UCSD-AML1 (cell line): ENCODE results near the gene ZNF423.

Source experiments
- DNase-seq: peaks from one replicate; lab custom pipeline; 2025; ENCODE audit not compliant: unreplicated experiment; lab: John Stamatoyannopoulos, UW

ZNF423 gene

GRCh38 chr16:49827805-49828438 is 28.0 kb downstream of the ZNF423 start:
- no peak for DNase-seq

GRCh38 chr16:49826515-49826914 is 29.4 kb downstream of the ZNF423 start:
- DNase-seq, result no peak

- DNase-seq, result no peak
Measured at GRCh38 chr16:49825041-49825440, 30.9 kb downstream of the ZNF423 start.

DNA sequence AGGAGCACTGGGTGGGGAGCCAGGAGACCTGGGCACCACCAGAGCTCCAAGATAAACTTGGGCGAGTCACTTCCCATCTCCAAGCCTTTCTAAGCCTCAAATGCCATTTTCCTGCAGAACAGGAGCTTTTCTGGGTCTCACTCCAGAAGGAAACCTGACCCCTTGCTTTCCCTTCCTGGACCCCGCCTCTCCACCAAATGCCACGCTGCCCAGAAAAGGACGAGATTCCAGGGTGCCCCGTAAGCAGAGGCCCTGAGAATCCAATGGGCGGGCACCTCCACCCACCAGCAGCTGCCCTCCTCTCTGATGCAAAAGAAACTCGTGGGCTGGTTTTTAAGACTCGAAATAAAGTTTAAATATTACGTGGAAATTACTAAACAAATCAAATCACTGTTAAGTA is 31.3 kb downstream of the ZNF423 start:
- DNase-seq, result no peak

GRCh38 chr16:49822649-49823370 is 33.1 kb downstream of the ZNF423 start:
- DNase-seq, result no peak

- no peak for DNase-seq
Measured at GRCh38 chr16:49821614-49822282, 34.2 kb downstream of the ZNF423 start.

GRCh38 chr16:49821156-49821555 is 34.8 kb downstream of the ZNF423 start:
- DNase-seq, result no peak

- DNase-seq, result no peak
Measured at GRCh38 chr16:49817754-49818507, 38.0 kb downstream of the ZNF423 start.

DNA sequence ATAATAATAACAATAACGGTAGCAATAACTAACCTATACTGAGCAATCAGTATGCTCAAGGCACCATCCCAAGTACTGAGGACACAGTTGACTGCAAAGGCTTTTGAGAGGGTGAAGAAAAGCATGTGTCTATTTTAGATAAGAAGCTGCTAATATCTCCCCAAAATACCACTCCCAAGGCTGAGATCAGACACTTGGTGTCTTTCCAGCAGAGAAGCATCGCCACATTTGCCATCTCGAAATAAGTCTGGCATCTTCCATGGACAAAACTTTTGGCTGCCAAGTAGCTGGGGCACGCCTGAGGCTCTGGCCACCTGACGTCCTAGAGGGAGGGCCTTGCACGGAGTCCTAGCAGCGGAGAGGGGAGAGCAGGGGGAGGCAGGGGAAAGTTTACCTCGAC is 39.0 kb downstream of the ZNF423 start:
- no peak for DNase-seq

DNA sequence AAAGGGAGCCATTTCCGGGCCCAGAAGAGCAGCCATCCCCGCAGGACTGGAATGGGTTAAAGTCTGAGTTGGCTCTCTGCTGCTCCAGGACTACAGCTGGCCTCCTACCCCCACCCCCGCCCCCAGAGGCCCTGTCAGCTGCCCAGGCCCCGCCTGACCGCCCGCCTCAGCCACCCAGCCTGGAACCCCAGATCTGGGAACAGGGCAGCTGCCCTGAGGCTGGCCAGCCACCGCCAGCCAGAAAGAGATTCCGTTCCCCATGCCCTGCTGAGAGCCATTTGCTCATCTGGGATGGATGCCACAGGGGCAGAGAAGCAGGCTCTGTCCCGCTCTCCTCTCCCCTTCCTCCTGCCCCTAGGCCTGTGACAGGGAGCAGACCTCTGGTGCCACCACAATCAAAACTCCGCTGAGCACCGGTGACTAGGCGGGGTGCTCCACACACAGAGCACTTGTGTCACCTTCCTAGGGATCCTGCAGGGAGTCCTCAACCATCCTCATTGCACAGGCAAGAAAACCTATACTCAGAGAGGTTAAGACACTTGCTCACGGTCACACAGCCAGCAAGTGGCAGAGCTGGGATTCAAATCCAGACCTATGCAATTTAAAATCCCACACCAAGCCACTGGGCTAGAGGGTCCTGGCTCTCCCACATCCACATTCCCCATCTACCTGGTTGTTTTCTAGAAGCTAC is 44.1 kb downstream of the ZNF423 start:
- DNase-seq, result no peak

- DNase-seq, result no peak
Measured at GRCh38 chr16:49810831-49811230, 45.1 kb downstream of the ZNF423 start.

- no peak for DNase-seq
Measured at GRCh38 chr16:49809561-49809960, 46.4 kb downstream of the ZNF423 start.

GRCh38 chr16:49809062-49809461 is 46.9 kb downstream of the ZNF423 start:
- no peak for DNase-seq

DNA sequence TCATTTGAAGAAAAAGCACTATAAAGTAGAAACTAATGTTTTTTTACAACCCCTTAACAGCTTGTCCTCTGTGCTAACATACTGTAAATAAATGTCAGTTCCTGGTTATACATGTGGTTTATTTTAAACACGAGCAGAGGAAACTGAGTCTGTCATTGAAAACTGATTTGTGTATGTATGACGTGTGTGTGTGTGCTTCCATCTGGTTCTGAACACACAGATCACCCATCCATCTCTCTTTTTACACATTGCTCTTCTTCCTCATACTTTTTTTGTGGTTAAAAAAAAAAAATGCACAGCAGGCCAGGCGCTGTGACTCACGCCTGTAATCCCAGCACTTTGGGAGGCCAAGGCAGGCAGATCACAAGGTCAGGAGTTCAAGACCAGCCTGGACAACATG is 49.5 kb downstream of the ZNF423 start:
- no peak for DNase-seq

- no peak for DNase-seq
Measured at GRCh38 chr16:49801290-49801689, 54.6 kb downstream of the ZNF423 start.

DNA sequence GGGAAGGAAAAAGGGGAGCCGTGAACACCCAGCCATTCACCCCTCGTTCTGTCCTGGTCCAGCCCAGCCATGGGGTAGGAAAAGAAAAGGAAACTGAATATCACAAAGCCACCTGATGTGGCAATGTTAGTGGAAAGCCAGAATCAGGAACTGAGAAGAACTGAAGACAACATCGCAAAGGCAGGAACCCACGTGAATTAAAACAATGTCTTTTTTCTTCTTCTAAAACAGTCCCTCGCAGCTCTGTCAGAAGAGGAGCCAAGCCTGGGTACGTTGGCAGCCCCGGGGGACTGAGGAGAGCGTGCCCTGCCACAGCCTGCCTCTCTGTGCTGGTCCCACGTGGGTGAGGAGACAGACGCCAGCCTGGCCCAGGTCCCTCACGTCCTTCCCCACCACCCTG is 55.0 kb downstream of the ZNF423 start:
- no peak for DNase-seq

- no peak for DNase-seq
Measured at GRCh38 chr16:49800441-49800840, 55.5 kb downstream of the ZNF423 start.

GRCh38 chr16:49799172-49799571 is 56.7 kb downstream of the ZNF423 start:
- no peak for DNase-seq

GRCh38 chr16:49795513-49795912 is 60.4 kb downstream of the ZNF423 start:
- DNase-seq, result no peak

- DNase-seq, result no peak
Measured at GRCh38 chr16:49793244-49793643, 62.7 kb downstream of the ZNF423 start.

GRCh38 chr16:49789616-49790015 is 66.3 kb downstream of the ZNF423 start:
- no peak for DNase-seq
